CD4-positive, alpha-beta T cell treated with Interleukin-2 at 100 ng/mL for 4 hours (primary cell): ENCODE data around the gene FGFRL1.
"Not testable (repeated sequence)": the region's sequence is repeated elsewhere in the genome, so short reads cannot be mapped to it uniquely, and the experiment has no call there.

Experiments used
- DNase-seq: peaks from one replicate; pipeline ENCODE4 v3.0.0-alpha.2; 2020; ENCODE audit warnings: low spot score

The FGFRL1 gene

GRCh38 chr4:1040344-1041146 lies 29.1 kb downstream of the FGFRL1 start:
- no peak for DNase-seq

GRCh38 chr4:1041147-1041935 lies 29.9 kb downstream of the FGFRL1 start:
- no peak for DNase-seq

- no peak for DNase-seq
Observed at GRCh38 chr4:1041936-1042330, 30.5 kb downstream of the FGFRL1 start.

- DNase-seq: no peak
Observed at GRCh38 chr4:1042352-1043055, 31.1 kb downstream of the FGFRL1 start.

GRCh38 chr4:1043162-1043561 lies 31.7 kb downstream of the FGFRL1 start:
- no peak for DNase-seq

GRCh38 chr4:1043651-1044468 lies 32.4 kb downstream of the FGFRL1 start:
- DNase-seq: peak; percentile 10

- no peak for DNase-seq
Observed at GRCh38 chr4:1044469-1045192, 33.2 kb downstream of the FGFRL1 start.

- no peak for DNase-seq
Observed at GRCh38 chr4:1045193-1045594, 33.8 kb downstream of the FGFRL1 start.

GRCh38 chr4:1045595-1046201 lies 34.3 kb downstream of the FGFRL1 start:
- DNase-seq: no peak

GRCh38 chr4:1046581-1047011 lies 35.2 kb downstream of the FGFRL1 start:
- DNase-seq: not testable (repeated sequence)

- DNase-seq: no peak
Observed at GRCh38 chr4:1047106-1047975, 35.9 kb downstream of the FGFRL1 start.

- no peak for DNase-seq
Observed at GRCh38 chr4:1047976-1048772, 36.7 kb downstream of the FGFRL1 start.

- no peak for DNase-seq
Observed at GRCh38 chr4:1048773-1049590, 37.6 kb downstream of the FGFRL1 start.

- DNase-seq: no peak
Observed at GRCh38 chr4:1049591-1049905, 38.1 kb downstream of the FGFRL1 start.

GRCh38 chr4:1050486-1051213 lies 39.2 kb downstream of the FGFRL1 start:
- no peak for DNase-seq

- DNase-seq: no peak
Observed at GRCh38 chr4:1051472-1051871, 40.0 kb downstream of the FGFRL1 start.

GRCh38 chr4:1052231-1052671 lies 40.8 kb downstream of the FGFRL1 start:
- DNase-seq: no peak
